ENCODE data around the gene GTF3C5. TPM values are rescaled to one million over a fixed set of nuclear protein-coding genes. Genes with fewer than 3 reads are reported as not detected.

The GTF3C5 gene
- total RNA-seq, 4 donors from 2014 or later: 44.2 to 90.2 (median 55.4) TPM

- DNase-seq (ENCODE audit: low spot score in 2 of 2): no peak
- no peak overlapping the region for H3K4me3 ChIP-seq (ENCODE audit: low read depth, poor library complexity, severe bottlenecking)
- TF ChIP-seq, protein P1, sequence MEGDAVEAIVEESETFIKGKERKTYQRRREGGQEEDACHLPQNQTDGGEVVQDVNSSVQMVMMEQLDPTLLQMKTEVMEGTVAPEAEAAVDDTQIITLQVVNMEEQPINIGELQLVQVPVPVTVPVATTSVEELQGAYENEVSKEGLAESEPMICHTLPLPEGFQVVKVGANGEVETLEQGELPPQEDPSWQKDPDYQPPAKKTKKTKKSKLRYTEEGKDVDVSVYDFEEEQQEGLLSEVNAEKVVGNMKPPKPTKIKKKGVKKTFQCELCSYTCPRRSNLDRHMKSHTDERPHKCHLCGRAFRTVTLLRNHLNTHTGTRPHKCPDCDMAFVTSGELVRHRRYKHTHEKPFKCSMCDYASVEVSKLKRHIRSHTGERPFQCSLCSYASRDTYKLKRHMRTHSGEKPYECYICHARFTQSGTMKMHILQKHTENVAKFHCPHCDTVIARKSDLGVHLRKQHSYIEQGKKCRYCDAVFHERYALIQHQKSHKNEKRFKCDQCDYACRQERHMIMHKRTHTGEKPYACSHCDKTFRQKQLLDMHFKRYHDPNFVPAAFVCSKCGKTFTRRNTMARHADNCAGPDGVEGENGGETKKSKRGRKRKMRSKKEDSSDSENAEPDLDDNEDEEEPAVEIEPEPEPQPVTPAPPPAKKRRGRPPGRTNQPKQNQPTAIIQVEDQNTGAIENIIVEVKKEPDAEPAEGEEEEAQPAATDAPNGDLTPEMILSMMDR (IDR thresholded peaks at IDR 0.05): no peak
- no peak for TF ChIP-seq POLR2A (IDR thresholded peaks at IDR 0.05)
- intact Hi-C loops (cut with DNase I; ENCODE audit: low total_unique reads): no loop called here
- WGBS, 2 donors: 71 to 79% methylated on average over 8 of the region's 8 CpGs
These were observed 45.3 kb upstream of the GTF3C5 start for GRCh38 chr9:132985489-132985888.

GRCh38 chr9:132986114-132986513 lies 44.7 kb upstream of the GTF3C5 start:
- intact Hi-C loops (cut with DNase I; ENCODE audit: low total_unique reads): no loop called here
- DNase-seq (ENCODE audit: low spot score in 2 of 2): no peak
- 67 to 74% methylated on average over 13 of the region's 13 CpGs for WGBS, 2 donors
- TF ChIP-seq, protein P1 (IDR thresholded peaks at IDR 0.05): no peak
- TF ChIP-seq POLR2A (IDR thresholded peaks at IDR 0.05): no peak
- no peak overlapping the region for H3K4me3 ChIP-seq (ENCODE audit: low read depth, poor library complexity, severe bottlenecking)

- WGBS, 2 donors: 32 to 41% methylated on average over 20 to 24 of the region's 26 CpGs
These were observed 43.9 kb upstream of the GTF3C5 start for GRCh38 chr9:132986640-132987620.

DNA sequence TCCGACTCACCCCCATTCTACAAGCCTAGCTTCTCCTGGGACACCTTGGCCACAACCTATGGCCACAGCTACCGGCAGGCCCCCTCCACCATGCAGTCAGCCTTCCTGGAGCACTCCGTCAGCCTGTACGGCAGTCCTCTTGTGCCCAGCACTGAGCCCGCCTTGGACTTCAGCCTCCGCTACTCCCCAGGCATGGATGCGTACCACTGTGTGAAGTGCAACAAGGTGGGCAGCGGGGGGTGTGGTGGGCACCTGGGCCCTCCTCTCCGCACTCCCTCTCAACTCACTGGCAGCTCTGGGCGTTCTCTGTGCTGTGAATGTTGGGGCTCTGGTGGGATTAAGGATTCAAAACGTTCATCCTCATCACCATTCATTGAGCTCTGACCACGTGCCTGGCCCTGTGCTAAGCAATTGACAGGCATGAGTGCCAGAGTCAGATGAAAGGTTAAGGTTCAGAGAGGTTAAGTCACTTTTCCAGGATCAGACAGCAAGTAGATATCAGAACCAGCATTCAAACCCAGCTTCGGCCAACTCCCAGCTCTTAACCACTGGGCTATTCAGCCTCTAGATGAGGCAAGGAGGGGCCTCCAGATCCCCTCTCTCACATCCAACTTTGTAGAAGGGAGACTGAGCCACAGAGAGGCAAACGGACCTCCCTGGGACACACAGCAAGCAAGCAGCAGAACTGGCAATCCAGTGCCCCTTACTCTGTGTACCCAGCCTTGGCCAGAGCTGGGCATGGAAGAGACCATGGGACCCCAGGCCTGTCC lies 42.4 kb upstream of the GTF3C5 start:
- WGBS, 2 donors: 90 to 91% methylated on average over 14 of the region's 14 CpGs

More at GRCh38 chr9:132986640-132987620, 43.9 kb upstream of the GTF3C5 start:
- intact Hi-C loops (cut with DNase I; ENCODE audit: low total_unique reads): no loop called here
- no peak for DNase-seq (ENCODE audit: low spot score in 2 of 2)
- no peak for TF ChIP-seq POLR2A (IDR thresholded peaks at IDR 0.05)
- TF ChIP-seq, protein P1 (IDR thresholded peaks at IDR 0.05): no peak
- no peak overlapping the region for H3K4me3 ChIP-seq (ENCODE audit: low read depth, poor library complexity, severe bottlenecking)

DNA sequence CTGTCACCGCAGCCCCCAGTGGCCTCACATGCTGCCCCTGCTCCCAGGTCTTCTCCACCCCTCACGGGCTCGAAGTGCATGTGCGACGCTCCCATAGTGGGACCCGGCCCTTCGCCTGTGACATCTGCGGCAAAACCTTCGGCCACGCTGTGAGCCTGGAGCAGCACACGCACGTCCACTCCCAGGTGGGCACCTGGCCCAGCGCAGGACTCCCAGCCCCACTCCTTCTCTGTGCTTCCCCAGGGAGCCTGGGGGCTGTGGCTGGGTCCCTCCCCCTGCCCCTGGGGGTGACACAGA lies 41.8 kb upstream of the GTF3C5 start:
- H3K4me3 ChIP-seq (ENCODE audit: low read depth, poor library complexity, severe bottlenecking): no peak overlapping the region
- 85 to 98% methylated on average over 12 to 13 of the region's 13 CpGs for WGBS, 2 donors
- intact Hi-C loops (cut with DNase I; ENCODE audit: low total_unique reads): no loop called here
- DNase-seq (ENCODE audit: low spot score in 2 of 2): no peak
- TF ChIP-seq, protein P1 (IDR thresholded peaks at IDR 0.05): no peak
- no peak for TF ChIP-seq POLR2A (IDR thresholded peaks at IDR 0.05)

More for the DNA sequence above, 42.4 kb upstream of the GTF3C5 start:
- TF ChIP-seq, protein P1 (IDR thresholded peaks at IDR 0.05): no peak
- TF ChIP-seq POLR2A (IDR thresholded peaks at IDR 0.05): no peak
- H3K4me3 ChIP-seq (ENCODE audit: low read depth, poor library complexity, severe bottlenecking): no peak overlapping the region
- intact Hi-C loops (cut with DNase I; ENCODE audit: low total_unique reads): no loop called here
- DNase-seq (ENCODE audit: low spot score in 2 of 2): no peak
